Neural cell (in vitro differentiated cells): Measurements from ENCODE around the gene MAN1B1. TPM values are rescaled to one million over a fixed set of nuclear protein-coding genes. Genes with fewer than 3 reads are reported as not detected.

ENCODE experiments used
- H2AFZ ChIP-seq: fragments of 200-600, 300-800 bp; sonication (generic), shearing (Covaris generic); 2 replicates; pipeline ENCODE4 v1.6.0; 2014; ENCODE audit warnings: low read depth, mild to moderate bottlenecking, antibody characterized with exemption, low read length, moderate library complexity
- H3F3A ChIP-seq: fragments of 200-600 bp; shearing (Covaris generic); 2 replicates; pipeline ENCODE4 v1.6.1; 2016; ENCODE audit warnings: mild to moderate bottlenecking, moderate library complexity, mixed read lengths, antibody characterized with exemption, low read length; ENCODE audit not compliant: insufficient read depth, poor library complexity, severe bottlenecking
- H3K27ac ChIP-seq: fragments of 200-600, 300-800 bp; sonication (generic), shearing (Covaris generic); 2 replicates; pipeline ENCODE4 v1.5.1; 2014; ENCODE audit warnings: mild to moderate bottlenecking, low read length, moderate library complexity
- H3K27me3 ChIP-seq: fragments of 300-800, 200-600 bp; sonication (generic), shearing (Covaris generic); 2 replicates; pipeline ENCODE4 v1.6.0; 2014; ENCODE audit warnings: mild to moderate bottlenecking, low read depth, low read length, moderate library complexity; ENCODE audit not compliant: insufficient read depth
- H3K36me3 ChIP-seq: fragments of 300-800, 200-600 bp; sonication (generic), shearing (Covaris generic); 2 replicates; pipeline ENCODE4 v1.5.1; 2014; ENCODE audit warnings: mild to moderate bottlenecking, antibody characterized with exemption, low read length, moderate library complexity; ENCODE audit not compliant: insufficient read depth
- H3K4me2 ChIP-seq: fragments of 300-800, 200-600 bp; sonication (generic), shearing (Covaris generic); 2 replicates; pipeline ENCODE4 v1.6.0; 2014; ENCODE audit warnings: mild to moderate bottlenecking, low read length
- H3K4me3 ChIP-seq: fragments of 300-800, 200-600 bp; sonication (generic), shearing (Covaris generic); 2 replicates; pipeline ENCODE4 v1.5.1; 2014; ENCODE audit warnings: mild to moderate bottlenecking, low read length, moderate library complexity
- H3K79me2 ChIP-seq: fragments of 200-600 bp; shearing (Covaris generic); replicated peaks from 2 replicates; pipeline ENCODE4 v1.6.0; 2014; ENCODE audit warnings: mild to moderate bottlenecking, low read length, moderate library complexity; ENCODE audit not compliant: insufficient read depth
- H3K9ac ChIP-seq: fragments of 300-800, 200-600 bp; sonication (generic), shearing (Covaris generic); 2 replicates; pipeline ENCODE4 v1.6.1; 2016; ENCODE audit warnings: mild to moderate bottlenecking, low read length, mixed read lengths
- H3K9me2 ChIP-seq: fragments of 200-600 bp; shearing (Covaris generic); 2 replicates; pipeline ENCODE4 v1.6.1; 2016; ENCODE audit warnings: mild to moderate bottlenecking, low read length, mixed read lengths; ENCODE audit not compliant: insufficient read depth
- H3K9me3 ChIP-seq: fragments of 200-600, 300-800 bp; sonication (generic), shearing (Covaris generic); 2 replicates; pipeline ENCODE4 v1.6.1; 2016; ENCODE audit warnings: mild to moderate bottlenecking, mixed run types, low read length, moderate library complexity, mixed read lengths
- H4K20me1 ChIP-seq: fragments of 200-600 bp; shearing (Covaris generic); 2 replicates; pipeline ENCODE4 v1.6.1; 2016; ENCODE audit warnings: mild to moderate bottlenecking, mixed run types; ENCODE audit not compliant: insufficient read depth
- CTCF ChIP-seq: fragments of 450-650 bp; IDR thresholded peaks from 2 replicates; pipeline ENCODE4 v1.5.1; 2014; ENCODE audit warnings: antibody characterized with exemption, mild to moderate bottlenecking, moderate library complexity; ENCODE audit not compliant: poor library complexity, severe bottlenecking
- EP300 ChIP-seq: fragments of 450-650 bp; conservative IDR thresholded peaks from 2 replicates; pipeline ENCODE4 v1.6.1; 2014; ENCODE audit warnings: antibody characterized with exemption, mild to moderate bottlenecking, moderate library complexity; ENCODE audit not compliant: poor library complexity, severe bottlenecking
- EZH2 ChIP-seq: fragments of 200-600, 300-800 bp; shearing (Covaris generic), sonication (generic); IDR thresholded peaks from 2 replicates; pipeline ENCODE4 v1.6.1; 2014; ENCODE audit warnings: antibody characterized with exemption, low read length, borderline replicate concordance, mild to moderate bottlenecking; ENCODE audit not compliant: insufficient read depth, poor library complexity, severe bottlenecking
- MXI1 ChIP-seq: fragments of 450-650 bp; conservative IDR thresholded peaks from 2 replicates; pipeline ENCODE4 v1.6.1; 2014; ENCODE audit warnings: antibody characterized with exemption, mild to moderate bottlenecking; ENCODE audit not compliant: poor library complexity, severe bottlenecking
- POLR2AphosphoS5 ChIP-seq: IDR thresholded peaks from 2 replicates; pipeline ENCODE4 v1.6.1; 2012
- RAD21 ChIP-seq: fragments of 450-650 bp; conservative IDR thresholded peaks from 2 replicates; pipeline ENCODE4 v1.6.1; 2014; ENCODE audit warnings: antibody characterized with exemption, mild to moderate bottlenecking, moderate library complexity
- REST ChIP-seq: IDR thresholded peaks from 2 replicates; pipeline ENCODE4 v1.6.1; 2012; ENCODE audit warnings: borderline replicate concordance
- SMC3 ChIP-seq: fragments of 450-650 bp; conservative IDR thresholded peaks from 2 replicates; pipeline ENCODE4 v1.6.1; 2014; ENCODE audit warnings: antibody characterized with exemption, mild to moderate bottlenecking, moderate library complexity; ENCODE audit not compliant: poor library complexity
- TAF1 ChIP-seq: IDR thresholded peaks from 2 replicates; pipeline ENCODE4 v1.6.1; 2012; ENCODE audit warnings: low read depth
- polyA plus RNA-seq: library from polyadenylated mRNA; depleted of rRNA; stranded (reverse); fragments of >200 nt; gene quantifications from 2 replicates; pipeline ENCODE4 v1.2.3, GENCODE V29; 2014

MAN1B1 gene
- polyA plus RNA-seq, 1 donor from 2014 or later, result 72.0 TPM

- no peak overlapping the region for H3K4me3 ChIP-seq
Observed at GRCh38 chr9:137149363-137149762, 62.6 kb downstream of the MAN1B1 start.

GRCh38 chr9:137149942-137150616 lies 63.3 kb downstream of the MAN1B1 start:
- no peak overlapping the region for H3K9ac ChIP-seq
- no peak overlapping the region for H2AFZ ChIP-seq
- no peaks in the 10 kb centered on the region for H3K9me3 ChIP-seq
- no peaks in the 10 kb centered on the region for H3K79me2 ChIP-seq
- H4K20me1 ChIP-seq, result no peaks in the 10 kb centered on the region
- peaks cover under 1% of the 10 kb centered on the region for H3K27me3 ChIP-seq
- H3K27ac ChIP-seq, result no peak overlapping the region
- H3K9me2 ChIP-seq, result no peaks in the 10 kb centered on the region
- no peak overlapping the region for H3K4me3 ChIP-seq
- no peaks in the 10 kb centered on the region for H3F3A ChIP-seq
- no peak overlapping the region for H3K4me2 ChIP-seq
- no peaks in the 10 kb centered on the region for H3K36me3 ChIP-seq
- TF ChIP-seq SMC3, result no peak
- no peak for TF ChIP-seq EP300
- no peak for TF ChIP-seq MXI1
- TF ChIP-seq TAF1, result no peak
- TF ChIP-seq POLR2AphosphoS5, result no peak
- no peak for TF ChIP-seq RAD21
- no peak for TF ChIP-seq REST
- TF ChIP-seq EZH2, result no peak

More at GRCh38 chr9:137149363-137149762, 62.6 kb downstream of the MAN1B1 start:
- no peak overlapping the region for H3K9ac ChIP-seq
- H2AFZ ChIP-seq, result no peak overlapping the region
- H3K4me2 ChIP-seq, result no peak overlapping the region
- no peaks in the 10 kb centered on the region for H3F3A ChIP-seq
- no peaks in the 10 kb centered on the region for H3K27me3 ChIP-seq
- no peak overlapping the region for H3K27ac ChIP-seq
- no peaks in the 10 kb centered on the region for H3K9me3 ChIP-seq
- no peaks in the 10 kb centered on the region for H3K79me2 ChIP-seq
- no peaks in the 10 kb centered on the region for H3K9me2 ChIP-seq
- H4K20me1 ChIP-seq, result no peaks in the 10 kb centered on the region
- no peak for TF ChIP-seq CTCF
- TF ChIP-seq MXI1, result no peak
- TF ChIP-seq SMC3, result no peak
- no peak for TF ChIP-seq REST
- no peak for TF ChIP-seq RAD21
- TF ChIP-seq POLR2AphosphoS5, result no peak
- no peak for TF ChIP-seq EP300
- no peak for TF ChIP-seq TAF1
- no peak for TF ChIP-seq EZH2
- H3K36me3 ChIP-seq, result no peaks in the 10 kb centered on the region
